Subcutaneous adipose tissue (tissue), 4 donors: ENCODE results near the gene ARG2. TPM values are rescaled to one million over a fixed set of nuclear protein-coding genes. Genes with fewer than 3 reads are reported as not detected.

ENCODE experiments used
- total RNA-seq, 4 donors: library from RNA; depleted of rRNA; stranded (reverse); fragments of >200 nt; gene quantifications; one replicate each; pipeline ENCODE4 v1.1.0, GENCODE V29; 2016
- TF ChIP-seq, protein P1 (sequence below): fragments of 450-650 bp; IDR thresholded peaks from one replicate; pipeline ENCODE4 v1.5.1; 2016; ENCODE audit warnings: low read depth, mild to moderate bottlenecking, control low read depth, antibody characterized with exemption, moderate library complexity

The ARG2 gene
- total RNA-seq, 4 donors from 2014 or later, result 2.0 to 4.1 (median 3.3) TPM

- TF ChIP-seq, protein P1, sequence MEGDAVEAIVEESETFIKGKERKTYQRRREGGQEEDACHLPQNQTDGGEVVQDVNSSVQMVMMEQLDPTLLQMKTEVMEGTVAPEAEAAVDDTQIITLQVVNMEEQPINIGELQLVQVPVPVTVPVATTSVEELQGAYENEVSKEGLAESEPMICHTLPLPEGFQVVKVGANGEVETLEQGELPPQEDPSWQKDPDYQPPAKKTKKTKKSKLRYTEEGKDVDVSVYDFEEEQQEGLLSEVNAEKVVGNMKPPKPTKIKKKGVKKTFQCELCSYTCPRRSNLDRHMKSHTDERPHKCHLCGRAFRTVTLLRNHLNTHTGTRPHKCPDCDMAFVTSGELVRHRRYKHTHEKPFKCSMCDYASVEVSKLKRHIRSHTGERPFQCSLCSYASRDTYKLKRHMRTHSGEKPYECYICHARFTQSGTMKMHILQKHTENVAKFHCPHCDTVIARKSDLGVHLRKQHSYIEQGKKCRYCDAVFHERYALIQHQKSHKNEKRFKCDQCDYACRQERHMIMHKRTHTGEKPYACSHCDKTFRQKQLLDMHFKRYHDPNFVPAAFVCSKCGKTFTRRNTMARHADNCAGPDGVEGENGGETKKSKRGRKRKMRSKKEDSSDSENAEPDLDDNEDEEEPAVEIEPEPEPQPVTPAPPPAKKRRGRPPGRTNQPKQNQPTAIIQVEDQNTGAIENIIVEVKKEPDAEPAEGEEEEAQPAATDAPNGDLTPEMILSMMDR, result no peak
Observed at GRCh38 chr14:67595392-67595791, 24.3 kb upstream of the ARG2 start.

- TF ChIP-seq, protein P1, result no peak
Observed at GRCh38 chr14:67599698-67600561, 19.8 kb upstream of the ARG2 start, which contains the start of gene PIGH. Gene PIGH, minus strand, starts transcription at chr14:67600268. Its CDS starts 65 bp downstream, at chr14:67600203.

DNA sequence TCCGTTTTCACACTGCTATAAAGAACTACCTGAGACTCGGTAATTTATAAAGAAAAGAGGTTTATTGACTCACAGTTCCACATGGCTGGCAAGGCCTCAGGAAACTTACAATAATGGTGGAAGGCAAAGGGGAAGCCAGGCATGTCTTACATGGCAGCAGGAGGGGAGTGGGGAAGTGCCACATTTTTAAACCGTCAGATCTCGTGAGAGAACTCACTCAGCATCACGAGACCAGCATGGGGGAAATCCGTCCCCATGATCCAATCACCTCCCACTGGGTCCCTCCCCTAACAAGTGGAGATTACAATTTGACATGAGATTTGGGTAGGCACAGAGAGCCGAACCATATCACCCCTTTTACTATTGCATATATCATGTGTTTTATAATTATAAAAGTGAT is 17.6 kb upstream of the ARG2 start:
- TF ChIP-seq, protein P1, result no peak

- TF ChIP-seq, protein P1, result no peak
Observed at GRCh38 chr14:67602995-67603545, 16.6 kb upstream of the ARG2 start.

DNA sequence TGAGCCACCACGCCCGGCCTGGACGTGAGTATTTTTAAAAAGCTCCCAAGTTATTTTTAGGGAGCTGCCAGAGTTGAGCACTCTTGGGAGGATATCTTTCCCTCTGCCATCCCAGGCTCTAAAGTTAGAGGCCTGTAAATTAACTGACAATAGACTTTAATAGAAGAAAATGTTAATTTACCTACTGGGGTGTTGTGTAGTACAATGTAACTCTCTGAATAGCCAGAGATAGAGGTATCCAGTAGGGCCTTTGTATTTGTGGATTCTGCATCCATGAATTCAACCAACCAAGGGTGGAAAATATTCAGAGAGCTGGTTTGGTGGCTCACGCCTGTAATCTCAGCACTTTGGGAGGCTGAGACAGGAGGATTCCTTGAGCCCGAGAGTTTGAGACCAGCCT is 12.1 kb upstream of the ARG2 start:
- TF ChIP-seq, protein P1, result no peak

DNA sequence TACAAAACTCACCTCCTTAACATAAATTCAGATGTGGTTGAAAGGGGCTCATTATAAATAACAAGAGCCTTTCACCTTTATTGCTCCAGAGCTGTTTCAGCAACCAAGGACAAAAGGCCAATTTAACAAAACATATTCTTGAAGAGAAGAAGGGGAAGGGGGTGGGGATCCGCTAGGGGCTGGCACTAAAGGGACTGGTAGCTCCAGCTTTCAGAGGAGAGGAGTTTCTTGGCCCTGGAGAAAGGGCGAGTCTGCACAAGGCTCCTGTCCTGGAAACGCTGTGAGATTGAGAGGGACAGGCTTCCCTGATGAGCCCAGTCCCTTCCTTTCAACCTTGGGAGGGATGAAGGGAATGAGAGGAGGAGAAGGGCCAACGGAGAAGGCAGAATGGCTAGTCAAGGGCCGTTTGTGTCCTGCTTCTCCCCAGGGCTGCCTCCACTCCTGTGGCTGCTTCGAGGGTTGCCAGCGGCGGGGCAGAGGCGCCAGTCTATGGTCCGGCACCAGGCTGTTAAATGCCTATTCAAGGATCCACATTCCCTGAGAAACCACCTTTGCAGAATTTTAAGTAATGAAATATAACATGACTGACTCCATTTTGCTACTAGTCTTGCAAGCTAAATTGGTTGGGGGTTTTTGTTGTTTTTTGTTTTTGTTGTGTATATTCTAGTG is 9.9 kb upstream of the ARG2 start:
- TF ChIP-seq, protein P1, result no peak

DNA sequence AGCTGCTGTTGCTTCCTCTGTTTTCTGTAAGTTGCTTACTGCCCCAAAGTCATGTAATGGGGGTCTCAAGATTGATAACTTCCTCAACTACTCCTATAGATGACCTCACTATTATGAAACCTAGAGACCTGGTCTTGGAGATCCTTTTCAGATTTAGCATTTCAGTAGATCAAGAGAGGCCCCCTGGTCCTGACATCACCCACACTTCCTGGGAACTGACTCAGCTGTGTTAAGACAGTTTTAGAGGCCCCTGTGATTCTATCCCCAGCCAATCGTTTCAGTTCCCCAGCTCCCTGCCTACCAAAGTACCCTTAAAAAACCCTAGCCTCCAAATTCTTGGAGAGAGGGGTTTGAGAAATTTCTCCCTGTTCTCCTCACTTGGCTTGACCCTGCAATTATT is 9.2 kb upstream of the ARG2 start:
- TF ChIP-seq, protein P1, result no peak
